ENCODE results near the gene AP3D1.
"Not testable (repeated sequence)": the region's sequence is repeated elsewhere in the genome, so short reads cannot be mapped to it uniquely, and the experiment has no call there.

Gene AP3D1

GRCh38 chr19:2150794-2151338 is 500 bp downstream of the AP3D1 start:
- no peak for DNase-seq (ENCODE audit: low spot score)
- no peak for FAIRE-seq

GRCh38 chr19:2149980-2150793 is 1.2 kb downstream of the AP3D1 start:
- FAIRE-seq (no peak), DNase-seq (ENCODE audit: low spot score) (no peak)

DNA sequence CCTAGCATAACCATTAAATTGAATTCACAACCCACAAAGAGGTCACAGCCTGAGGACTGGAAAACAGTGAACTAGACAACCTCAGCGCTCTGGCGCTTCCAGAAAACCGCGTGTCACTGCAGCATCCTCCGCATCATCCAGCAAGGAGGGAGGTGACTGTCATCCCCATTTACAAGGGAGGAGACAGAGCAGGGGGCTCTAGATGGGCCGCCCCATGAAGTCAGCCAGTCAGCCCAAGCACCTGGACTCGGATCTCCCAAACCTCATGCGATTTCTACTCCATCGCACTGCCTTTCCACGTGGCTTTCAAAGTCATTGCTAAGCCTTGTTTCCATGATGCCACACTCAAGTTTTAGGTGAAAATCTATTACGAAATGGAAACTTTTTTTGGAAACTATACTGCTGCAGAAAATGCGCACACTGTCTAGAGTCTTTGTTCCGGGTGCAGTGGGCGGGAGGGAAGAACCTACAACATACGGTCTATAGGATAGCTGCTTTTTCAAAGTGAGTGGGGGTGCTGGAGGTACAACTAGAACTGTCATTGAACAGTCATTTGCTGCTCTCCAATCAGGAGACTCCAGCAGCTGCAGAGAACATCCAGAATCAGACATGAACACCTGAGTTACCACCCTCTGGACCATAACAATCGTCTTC is 2.8 kb downstream of the AP3D1 start:
- DNase-seq (ENCODE audit: low spot score) = no peak
- FAIRE-seq = no peak

DNA sequence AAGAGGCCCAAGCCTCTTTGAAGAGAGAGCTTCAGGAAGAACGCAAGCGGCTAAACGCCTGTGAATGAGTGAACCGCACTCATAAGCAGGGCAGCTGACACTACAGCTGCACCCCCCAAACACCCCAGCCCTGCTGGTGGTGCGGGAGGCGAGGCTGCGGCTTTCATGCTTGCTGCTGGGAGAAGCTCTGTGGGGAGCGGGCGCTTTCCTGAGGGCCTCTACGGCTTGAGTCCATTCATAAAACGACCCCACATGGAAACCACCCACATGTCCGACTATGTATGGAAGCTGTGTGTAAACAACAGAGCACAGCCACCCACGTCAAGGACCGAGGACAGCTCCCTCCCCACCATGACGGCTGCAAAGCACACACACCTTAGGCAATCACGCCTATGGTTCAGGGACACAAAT is 5.5 kb downstream of the AP3D1 start:
- FAIRE-seq = no peak
- no peak for DNase-seq (ENCODE audit: low spot score)

DNA sequence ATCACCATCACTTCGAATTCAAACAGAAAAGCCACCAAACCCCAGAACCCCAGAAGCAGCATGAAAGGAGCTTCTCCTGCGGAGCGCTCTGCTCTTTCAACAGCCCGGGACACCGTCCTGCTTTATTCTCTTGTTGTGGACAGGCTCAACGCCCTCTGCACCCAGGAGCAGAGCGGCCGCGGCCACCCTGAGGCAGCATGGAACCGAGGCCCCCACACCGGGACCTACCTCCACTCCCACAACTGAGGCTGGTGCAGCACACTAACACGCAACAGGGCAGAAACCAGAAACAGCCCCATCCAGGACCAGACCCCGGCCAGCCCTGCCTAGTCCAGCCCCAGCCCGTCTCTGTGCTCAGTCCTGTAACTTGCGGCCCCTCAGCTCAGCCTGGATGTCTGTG is 7.2 kb downstream of the AP3D1 start:
- DNase-seq (ENCODE audit: low spot score) = no peak
- FAIRE-seq = no peak

DNA sequence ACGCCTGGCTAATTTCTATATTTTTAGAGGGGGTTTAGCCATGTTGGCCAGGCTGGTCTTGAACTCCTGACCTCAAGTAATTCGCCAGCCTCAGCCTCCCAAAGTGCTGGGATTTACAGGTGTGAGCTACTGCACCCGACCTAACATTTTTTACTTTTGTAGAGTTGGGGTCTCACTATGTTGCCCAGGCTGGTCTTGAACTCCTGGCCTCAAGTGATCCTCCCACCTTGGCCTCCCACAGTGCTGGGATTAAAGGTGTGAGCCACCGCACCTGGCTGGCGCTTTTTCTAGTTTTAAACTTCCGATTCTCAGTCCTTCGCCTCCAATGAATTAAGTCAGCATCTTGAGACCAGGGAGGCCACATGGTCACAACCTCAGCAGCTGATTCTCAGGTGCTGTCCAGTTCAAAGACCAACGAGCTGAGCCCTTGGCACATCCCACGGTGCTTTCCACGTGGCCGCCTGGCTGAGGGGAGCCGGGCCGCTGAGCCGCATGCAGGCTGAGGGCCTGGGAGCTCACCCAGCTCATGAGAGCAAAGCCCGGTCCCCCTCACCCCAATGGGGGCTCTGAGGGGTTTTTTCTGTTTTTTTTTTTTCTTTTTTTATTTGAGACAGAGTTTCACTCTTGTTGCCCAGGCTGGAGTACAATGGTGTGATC is 9.1 kb downstream of the AP3D1 start:
- no peak for FAIRE-seq
- DNase-seq (ENCODE audit: low spot score) = no peak

GRCh38 chr19:2140138-2140569 is 11.2 kb downstream of the AP3D1 start:
- no peak for FAIRE-seq

GRCh38 chr19:2139385-2140137 is 11.8 kb downstream of the AP3D1 start:
- DNase-seq (ENCODE audit: low spot score) = no peak
- no peak for FAIRE-seq

More at GRCh38 chr19:2140138-2140569, 11.2 kb downstream of the AP3D1 start:
- no peak for DNase-seq (ENCODE audit: low spot score)

- no peak for FAIRE-seq
- DNase-seq (ENCODE audit: low spot score) = no peak
Observed at GRCh38 chr19:2138061-2138728, 13.2 kb downstream of the AP3D1 start.

DNA sequence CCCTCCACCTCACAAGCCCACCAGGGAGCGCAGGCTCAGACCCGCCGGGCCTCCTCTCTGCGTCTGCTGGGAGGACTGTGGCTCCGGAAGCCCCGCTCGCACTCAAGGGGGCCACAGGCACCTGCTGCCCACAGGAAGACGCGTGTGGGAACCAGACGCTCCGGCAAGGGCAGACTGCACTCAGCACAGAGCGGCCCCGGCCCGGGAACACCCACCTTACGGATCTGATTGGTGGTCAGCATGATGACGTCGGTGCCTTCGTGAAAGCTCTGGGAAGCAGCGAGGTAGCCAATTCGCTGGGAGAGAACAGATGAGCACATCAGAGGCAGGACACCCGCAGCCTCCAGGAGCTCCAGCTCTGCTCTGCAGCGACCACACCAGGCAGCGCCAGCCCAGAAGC is 14.6 kb downstream of the AP3D1 start:
- DNase-seq (ENCODE audit: low spot score) = no peak
- no peak for FAIRE-seq

GRCh38 chr19:2135474-2136402 is 15.6 kb downstream of the AP3D1 start:
- FAIRE-seq = no peak

DNA sequence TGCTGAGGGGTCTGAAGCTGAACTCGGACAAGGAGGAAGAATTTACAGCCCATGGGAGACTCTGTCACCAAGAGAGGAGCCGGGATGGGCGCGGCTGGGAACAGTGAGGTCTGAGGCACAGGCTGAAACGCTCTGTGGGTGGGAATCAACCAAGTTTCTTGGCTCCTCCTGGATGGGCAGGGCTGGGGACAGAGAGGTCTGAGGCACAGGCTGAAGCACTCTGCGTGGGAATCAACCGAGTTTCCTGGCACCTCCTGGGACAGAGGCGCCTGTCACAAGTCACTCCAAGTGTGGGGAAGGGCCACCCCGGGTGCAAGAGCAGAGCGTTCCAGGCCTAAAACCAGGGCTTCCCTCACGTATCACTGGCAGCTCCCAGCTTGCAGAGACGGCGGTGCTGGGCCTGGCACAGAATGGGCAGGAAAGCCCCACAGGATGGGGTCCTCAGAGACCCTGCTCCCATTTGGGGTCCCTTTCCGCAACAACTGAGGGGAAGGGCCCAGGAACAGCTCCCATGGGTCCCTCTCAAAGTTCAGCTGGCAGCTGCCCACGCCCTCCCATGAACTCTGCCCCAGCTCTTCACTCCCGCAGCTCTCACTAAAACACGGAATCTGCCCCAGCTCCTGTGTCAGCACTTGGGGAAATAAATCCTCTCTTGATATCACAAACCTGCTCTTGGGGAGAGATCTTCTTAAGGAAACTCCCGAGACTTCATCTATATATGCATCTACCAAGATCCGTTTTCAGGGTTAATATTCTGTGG is 18.5 kb downstream of the AP3D1 start:
- no peak for FAIRE-seq
- no peak for DNase-seq (ENCODE audit: low spot score)

More at GRCh38 chr19:2135474-2136402, 15.6 kb downstream of the AP3D1 start:
- no peak for DNase-seq (ENCODE audit: low spot score)

GRCh38 chr19:2132191-2132590 is 19.2 kb downstream of the AP3D1 start:
- no peak for FAIRE-seq
- DNase-seq (ENCODE audit: low spot score) = no peak

GRCh38 chr19:2131012-2131975 is 20.1 kb downstream of the AP3D1 start:
- FAIRE-seq; DNase-seq (ENCODE audit: low spot score): not testable (repeated sequence)

GRCh38 chr19:2129892-2130770 is 21.2 kb downstream of the AP3D1 start:
- FAIRE-seq (no peak), DNase-seq (ENCODE audit: low spot score) (no peak)

- no peak for FAIRE-seq
Observed at GRCh38 chr19:2129486-2129885, 21.9 kb downstream of the AP3D1 start.

DNA sequence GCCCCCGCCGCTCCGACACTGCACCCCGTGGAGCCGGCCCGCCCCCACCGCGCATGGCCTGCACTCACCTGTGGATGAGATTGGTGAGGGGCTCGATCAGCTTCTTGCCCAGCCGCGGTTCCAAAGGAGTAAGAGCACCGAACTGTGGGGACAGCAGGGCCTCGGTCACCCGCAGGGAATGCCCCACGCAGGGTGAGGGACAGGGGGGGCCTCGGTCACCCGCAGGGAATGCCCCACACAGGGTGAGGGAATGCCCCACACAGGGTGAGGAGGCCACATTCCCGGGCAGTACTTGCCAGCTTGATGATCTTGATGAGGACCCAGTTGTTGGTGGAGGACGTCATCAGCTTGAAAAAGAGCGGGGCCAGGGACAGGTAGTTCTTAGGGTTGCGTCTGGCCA is 22.3 kb downstream of the AP3D1 start:
- no peak for DNase-seq (ENCODE audit: low spot score)
- no peak for FAIRE-seq

More at GRCh38 chr19:2129486-2129885, 21.9 kb downstream of the AP3D1 start:
- no peak for DNase-seq (ENCODE audit: low spot score)
